Measurements from ENCODE around the gene SERTM1.

The SERTM1 gene

GRCh38 chr13:36673838-36674326 lies at the start of gene SERTM1:
Gene SERTM1 (plus strand): TSS chr13:36674020. CDS start chr13:36695079, 21,059 bp downstream.
- in situ Hi-C loops (cut with MboI; ENCODE audit: low sequenced_read_pairs): no loop called here

GRCh38 chr13:36628377-36629056 lies 45.3 kb upstream of the SERTM1 start:
- in situ Hi-C loops (cut with MboI; ENCODE audit: low sequenced_read_pairs): no loop called here

GRCh38 chr13:36629057-36629385 lies 44.8 kb upstream of the SERTM1 start:
- in situ Hi-C loops (cut with MboI; ENCODE audit: low sequenced_read_pairs): no loop called here

- in situ Hi-C loops (cut with MboI; ENCODE audit: low sequenced_read_pairs): no loop called here
Observed at GRCh38 chr13:36630181-36630803, 43.5 kb upstream of the SERTM1 start.

- in situ Hi-C loops (cut with MboI; ENCODE audit: low sequenced_read_pairs): no loop called here
Observed at GRCh38 chr13:36639610-36640009, 34.2 kb upstream of the SERTM1 start.

GRCh38 chr13:36650611-36651010 lies 23.2 kb upstream of the SERTM1 start:
- in situ Hi-C loops (cut with MboI; ENCODE audit: low sequenced_read_pairs): no loop called here

- in situ Hi-C loops (cut with MboI; ENCODE audit: low sequenced_read_pairs): no loop called here
Observed at GRCh38 chr13:36665630-36666029, 8.2 kb upstream of the SERTM1 start.

GRCh38 chr13:36666477-36667229 lies 7.2 kb upstream of the SERTM1 start:
- in situ Hi-C loops (cut with MboI; ENCODE audit: low sequenced_read_pairs): no loop called here

GRCh38 chr13:36668316-36668715 lies 5.5 kb upstream of the SERTM1 start:
- in situ Hi-C loops (cut with MboI; ENCODE audit: low sequenced_read_pairs): no loop called here

GRCh38 chr13:36673352-36673751 lies 468 bp upstream of the SERTM1 start:
- in situ Hi-C loops (cut with MboI; ENCODE audit: low sequenced_read_pairs): no loop called here

GRCh38 chr13:36674337-36675212 lies 755 bp downstream of the SERTM1 start:
- in situ Hi-C loops (cut with MboI; ENCODE audit: low sequenced_read_pairs): no loop called here

GRCh38 chr13:36675213-36675536 lies 1.4 kb downstream of the SERTM1 start:
- in situ Hi-C loops (cut with MboI; ENCODE audit: low sequenced_read_pairs): no loop called here

- in situ Hi-C loops (cut with MboI; ENCODE audit: low sequenced_read_pairs): no loop called here
Observed at GRCh38 chr13:36680913-36681312, 7.1 kb downstream of the SERTM1 start.

- in situ Hi-C loops (cut with MboI; ENCODE audit: low sequenced_read_pairs): no loop called here
Observed at GRCh38 chr13:36681894-36682624, 8.2 kb downstream of the SERTM1 start.

- in situ Hi-C loops (cut with MboI; ENCODE audit: low sequenced_read_pairs): no loop called here
Observed at GRCh38 chr13:36683701-36684100, 9.9 kb downstream of the SERTM1 start.

GRCh38 chr13:36685927-36686326 lies 12.1 kb downstream of the SERTM1 start:
- in situ Hi-C loops (cut with MboI; ENCODE audit: low sequenced_read_pairs): no loop called here

GRCh38 chr13:36696410-36697010 lies 22.7 kb downstream of the SERTM1 start:
- in situ Hi-C loops (cut with MboI; ENCODE audit: low sequenced_read_pairs): no loop called here

- in situ Hi-C loops (cut with MboI; ENCODE audit: low sequenced_read_pairs): no loop called here
Observed at GRCh38 chr13:36700170-36700569, 26.4 kb downstream of the SERTM1 start.

GRCh38 chr13:36706755-36707154 lies 32.9 kb downstream of the SERTM1 start:
- in situ Hi-C loops (cut with MboI; ENCODE audit: low sequenced_read_pairs): no loop called here
